Measurements from ENCODE around the gene OPRD1. TPM values are rescaled to one million over a fixed set of nuclear protein-coding genes. Genes with fewer than 3 reads are reported as not detected.
"Not testable (repeated sequence)": the region's sequence is repeated elsewhere in the genome, so short reads cannot be mapped to it uniquely, and the experiment has no call there.

The OPRD1 gene
- total and polyA plus RNA-seq, 2 donors (not counting 1 experiment from before 2014, with no cell fraction given): not detected

DNA sequence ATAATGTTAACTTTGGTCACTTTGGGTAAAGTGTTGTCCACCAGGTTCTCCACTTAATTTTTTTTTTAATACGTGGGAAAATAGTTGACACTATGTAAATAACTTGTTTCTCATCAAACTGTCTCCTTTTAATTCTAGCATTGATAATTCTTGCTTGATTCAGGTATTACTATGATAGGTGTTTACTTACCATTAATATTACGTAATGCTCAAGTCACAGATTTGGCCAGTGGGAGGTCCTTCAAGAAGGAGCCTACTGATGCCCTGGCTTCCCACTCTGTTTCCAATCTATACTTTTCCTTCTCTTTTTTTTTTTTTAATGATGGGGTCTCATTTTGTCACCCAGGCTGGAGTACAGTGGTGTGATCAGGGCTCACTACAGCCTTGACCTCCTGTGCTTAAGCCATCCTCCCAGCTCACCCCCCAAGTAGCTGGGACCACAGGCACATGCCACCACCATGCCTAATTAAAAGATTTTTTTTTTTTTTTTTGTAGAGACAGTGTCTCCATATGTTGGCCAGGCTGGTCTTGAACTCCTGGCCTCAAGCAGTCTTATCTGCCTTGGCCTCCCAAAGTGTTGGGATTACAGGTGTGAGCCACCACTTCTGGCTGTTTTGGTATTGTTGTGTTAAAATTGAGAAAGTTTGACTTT, 45.3 kb upstream of the OPRD1 start:
- no peak overlapping the region for H3K4me2 ChIP-seq (replicated peaks; ENCODE audit: low read depth, low read length, poor library complexity, severe bottlenecking)
- CTCF ChIA-PET: no interaction called here

GRCh38 chr1:28770601-28771165, 41.3 kb upstream of the OPRD1 start:
- no peak overlapping the region for H3K27ac Mint-ChIP-seq
- no peak overlapping the region for H3K4me2 ChIP-seq (replicated peaks; ENCODE audit: low read depth, low read length, poor library complexity, severe bottlenecking)
- no peak overlapping the region for H3K4me3 Mint-ChIP-seq
- POLR2A ChIA-PET: no interaction called here
- intact Hi-C loops (cut with micrococcal nuclease): no loop called here
- H4K20me1 ChIP-seq (ENCODE audit: control insufficient read depth, insufficient read depth, low read length, poor library complexity, severe bottlenecking): peaks cover 7% of the 10 kb centered on the region
- H3K4me1 Mint-ChIP-seq: peaks cover 14% of the 10 kb centered on the region
- H3K9me3 Mint-ChIP-seq (ENCODE audit: insufficient read depth): no peaks in the 10 kb centered on the region
- peaks cover 6 to 14% of the 10 kb centered on the region in 2 donors for H3K4me1 ChIP-seq (ENCODE audit: control insufficient read depth in 2 of 2, insufficient read depth in 2 of 2, low read length in 2 of 2)
- 100% methylated on average over 2 of the region's 3 CpGs for WGBS (ENCODE audit: insufficient coverage)
- TF ChIP-seq, protein P1, sequence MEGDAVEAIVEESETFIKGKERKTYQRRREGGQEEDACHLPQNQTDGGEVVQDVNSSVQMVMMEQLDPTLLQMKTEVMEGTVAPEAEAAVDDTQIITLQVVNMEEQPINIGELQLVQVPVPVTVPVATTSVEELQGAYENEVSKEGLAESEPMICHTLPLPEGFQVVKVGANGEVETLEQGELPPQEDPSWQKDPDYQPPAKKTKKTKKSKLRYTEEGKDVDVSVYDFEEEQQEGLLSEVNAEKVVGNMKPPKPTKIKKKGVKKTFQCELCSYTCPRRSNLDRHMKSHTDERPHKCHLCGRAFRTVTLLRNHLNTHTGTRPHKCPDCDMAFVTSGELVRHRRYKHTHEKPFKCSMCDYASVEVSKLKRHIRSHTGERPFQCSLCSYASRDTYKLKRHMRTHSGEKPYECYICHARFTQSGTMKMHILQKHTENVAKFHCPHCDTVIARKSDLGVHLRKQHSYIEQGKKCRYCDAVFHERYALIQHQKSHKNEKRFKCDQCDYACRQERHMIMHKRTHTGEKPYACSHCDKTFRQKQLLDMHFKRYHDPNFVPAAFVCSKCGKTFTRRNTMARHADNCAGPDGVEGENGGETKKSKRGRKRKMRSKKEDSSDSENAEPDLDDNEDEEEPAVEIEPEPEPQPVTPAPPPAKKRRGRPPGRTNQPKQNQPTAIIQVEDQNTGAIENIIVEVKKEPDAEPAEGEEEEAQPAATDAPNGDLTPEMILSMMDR (IDR thresholded peaks at IDR 0.05): no peak
- no peak for TF ChIP-seq EZH2 (IDR thresholded peaks at IDR 0.05; ENCODE audit: borderline replicate concordance, insufficient read depth, low read depth, low read length, poor library complexity, severe bottlenecking)
- H3K27ac ChIP-seq (ENCODE audit: low read length in 2 of 2): no peak overlapping the region
- no peak overlapping the region for H2AFZ ChIP-seq (ENCODE audit: insufficient read depth, low read depth, low read length, poor library complexity, severe bottlenecking)
- H3K4me3 ChIP-seq (ENCODE audit: control extremely low read depth in 1 of 5, extremely low read depth in 1 of 5, insufficient read depth in 1 of 5, low read depth in 2 of 5, low read length in 4 of 5): no peak overlapping the region
- no peaks in the 10 kb centered on the region for H3K27me3 ChIP-seq (replicated peaks in 1 of 4; ENCODE audit: control extremely low read depth in 1 of 4, control insufficient read depth in 3 of 4, insufficient read depth in 4 of 4, low read length in 3 of 4)
- ATAC-seq (ENCODE audit: low read depth) (no peak), DNase-seq (no peak)
- peaks cover 15% of the 10 kb centered on the region for H3K79me2 ChIP-seq (ENCODE audit: control insufficient read depth, insufficient read depth, low read length)
- H3K36me3 ChIP-seq (replicated peaks in 1 of 2; ENCODE audit: control extremely low read depth in 1 of 2, control insufficient read depth in 1 of 2, extremely low read depth in 1 of 2, insufficient read depth in 2 of 2, low read length in 1 of 2): peaks cover 2 to 24% of the 10 kb centered on the region in 2 experiments
- H3K9me3 ChIP-seq (ENCODE audit: control extremely low read depth in 1 of 3, control insufficient read depth in 2 of 3, insufficient read depth in 1 of 3, low read length in 2 of 3): no peaks in the 10 kb centered on the region
- CTCF ChIA-PET: interaction anchor here (0.7 kb wide), 3 partner anchors 10 to 431 kb away, joined by 3 to 4 read pairs (median 4); no protein-coding TSS in a partner anchor
- no peaks in the 10 kb centered on the region for H3K27me3 Mint-ChIP-seq
- no peak overlapping the region for H3K9ac ChIP-seq (ENCODE audit: low read length)

More for the DNA sequence above, 45.3 kb upstream of the OPRD1 start:
- no peaks in the 10 kb centered on the region for H3K4me1 ChIP-seq (ENCODE audit: control insufficient read depth in 2 of 2, insufficient read depth in 2 of 2, low read length in 2 of 2)
- no peak for TF ChIP-seq EZH2 (IDR thresholded peaks at IDR 0.05; ENCODE audit: borderline replicate concordance, insufficient read depth, low read depth, low read length, poor library complexity, severe bottlenecking)
- TF ChIP-seq, protein P1 (IDR thresholded peaks at IDR 0.05): no peak
- no peak for DNase-seq
- intact Hi-C loops (cut with micrococcal nuclease): no loop called here
- no peak overlapping the region for H3K9ac ChIP-seq (ENCODE audit: low read length)
- no peaks in the 10 kb centered on the region for H3K27me3 ChIP-seq (replicated peaks in 1 of 4; ENCODE audit: control extremely low read depth in 1 of 4, control insufficient read depth in 3 of 4, insufficient read depth in 4 of 4, low read length in 3 of 4)
- no peak for ATAC-seq (ENCODE audit: low read depth)
- Mint-ChIP-seq H3K27me3 (no peaks in the 10 kb centered on the region), H3K27ac (no peak overlapping the region), H3K4me3 (no peak overlapping the region), H3K4me1 (peaks cover 10% of the 10 kb centered on the region), H3K9me3 (ENCODE audit: insufficient read depth) (no peaks in the 10 kb centered on the region)
- H3K27ac ChIP-seq (ENCODE audit: low read length in 2 of 2): peak overlapping the region in 1 of 2 donors; percentile 14
- peaks cover 39% of the 10 kb centered on the region for H3K79me2 ChIP-seq (ENCODE audit: control insufficient read depth, insufficient read depth, low read length)
- H3K36me3 ChIP-seq (replicated peaks in 1 of 2; ENCODE audit: control extremely low read depth in 1 of 2, control insufficient read depth in 1 of 2, extremely low read depth in 1 of 2, insufficient read depth in 2 of 2, low read length in 1 of 2): peaks cover 3 to 36% of the 10 kb centered on the region in 2 experiments
- H3K9me3 ChIP-seq (ENCODE audit: control extremely low read depth in 1 of 3, control insufficient read depth in 2 of 3, insufficient read depth in 1 of 3, low read length in 2 of 3): no peaks in the 10 kb centered on the region
- peaks cover 22% of the 10 kb centered on the region for H4K20me1 ChIP-seq (ENCODE audit: control insufficient read depth, insufficient read depth, low read length, poor library complexity, severe bottlenecking)
- WGBS (ENCODE audit: insufficient coverage): no CpG with 5 or more reads among the region's 2 CpGs
- POLR2A ChIA-PET: no interaction called here
- H3K4me3 ChIP-seq (ENCODE audit: control extremely low read depth in 1 of 5, extremely low read depth in 1 of 5, insufficient read depth in 1 of 5, low read depth in 2 of 5, low read length in 4 of 5): no peak overlapping the region
- H2AFZ ChIP-seq (ENCODE audit: insufficient read depth, low read depth, low read length, poor library complexity, severe bottlenecking): no peak overlapping the region

GRCh38 chr1:28771921-28772320, 40.0 kb upstream of the OPRD1 start:
- not testable (repeated sequence) for ATAC-seq (ENCODE audit: low read depth)
- CTCF ChIA-PET: interaction anchor here (1.6 to 5.5 kb wide), 2 partner anchors 13 to 35 kb away, joined by 4 to 42 read pairs; partner anchors contain the start of gene YTHDF2

More at GRCh38 chr1:28771921-28772320, 40.0 kb upstream of the OPRD1 start:
- H3K9me3 ChIP-seq (ENCODE audit: control extremely low read depth in 1 of 3, control insufficient read depth in 2 of 3, insufficient read depth in 1 of 3, low read length in 2 of 3); intact Hi-C loops (cut with micrococcal nuclease); POLR2A ChIA-PET; H3K9me3 Mint-ChIP-seq (ENCODE audit: insufficient read depth); H3K4me2 ChIP-seq (replicated peaks; ENCODE audit: low read depth, low read length, poor library complexity, severe bottlenecking); H3K27ac Mint-ChIP-seq; H3K27ac ChIP-seq (ENCODE audit: low read length in 2 of 2); DNase-seq; H2AFZ ChIP-seq (ENCODE audit: insufficient read depth, low read depth, low read length, poor library complexity, severe bottlenecking); H3K27me3 ChIP-seq (replicated peaks in 1 of 4; ENCODE audit: control extremely low read depth in 1 of 4, control insufficient read depth in 3 of 4, insufficient read depth in 4 of 4, low read length in 3 of 4); H3K9ac ChIP-seq (ENCODE audit: low read length); H3K79me2 ChIP-seq (ENCODE audit: control insufficient read depth, insufficient read depth, low read length); H4K20me1 ChIP-seq (ENCODE audit: control insufficient read depth, insufficient read depth, low read length, poor library complexity, severe bottlenecking); H3K4me3 ChIP-seq (ENCODE audit: control extremely low read depth in 1 of 5, extremely low read depth in 1 of 5, insufficient read depth in 1 of 5, low read depth in 2 of 5, low read length in 4 of 5); H3K4me3 Mint-ChIP-seq; H3K27me3 Mint-ChIP-seq: not testable (repeated sequence)
- 100% methylated on average over 4 of the region's 10 CpGs for WGBS (ENCODE audit: insufficient coverage)
- Histone ChIP-seq H3K4me1 (ENCODE audit: control insufficient read depth in 2 of 2, insufficient read depth in 2 of 2, low read length in 2 of 2) (peaks cover 7 to 15% of the 10 kb centered on the region in 2 donors), H3K36me3 (replicated peaks in 1 of 2; ENCODE audit: control extremely low read depth in 1 of 2, control insufficient read depth in 1 of 2, extremely low read depth in 1 of 2, insufficient read depth in 2 of 2, low read length in 1 of 2) (peaks cover 0 to 14% of the 10 kb centered on the region in 2 experiments)
- peaks cover 14% of the 10 kb centered on the region for H3K4me1 Mint-ChIP-seq

Data from B cell (primary cell).